ENCODE data around the gene APOF. TPM values are rescaled to one million over a fixed set of nuclear protein-coding genes. Genes with fewer than 3 reads are reported as not detected.

The APOF gene
- total and polyA plus RNA-seq, 2 of the 13 experiments (the other 11 are each of a cell fraction or from before 2014, with no cell fraction given) = 3.3 to 23.9 TPM

- TF ChIP-seq, protein P1, sequence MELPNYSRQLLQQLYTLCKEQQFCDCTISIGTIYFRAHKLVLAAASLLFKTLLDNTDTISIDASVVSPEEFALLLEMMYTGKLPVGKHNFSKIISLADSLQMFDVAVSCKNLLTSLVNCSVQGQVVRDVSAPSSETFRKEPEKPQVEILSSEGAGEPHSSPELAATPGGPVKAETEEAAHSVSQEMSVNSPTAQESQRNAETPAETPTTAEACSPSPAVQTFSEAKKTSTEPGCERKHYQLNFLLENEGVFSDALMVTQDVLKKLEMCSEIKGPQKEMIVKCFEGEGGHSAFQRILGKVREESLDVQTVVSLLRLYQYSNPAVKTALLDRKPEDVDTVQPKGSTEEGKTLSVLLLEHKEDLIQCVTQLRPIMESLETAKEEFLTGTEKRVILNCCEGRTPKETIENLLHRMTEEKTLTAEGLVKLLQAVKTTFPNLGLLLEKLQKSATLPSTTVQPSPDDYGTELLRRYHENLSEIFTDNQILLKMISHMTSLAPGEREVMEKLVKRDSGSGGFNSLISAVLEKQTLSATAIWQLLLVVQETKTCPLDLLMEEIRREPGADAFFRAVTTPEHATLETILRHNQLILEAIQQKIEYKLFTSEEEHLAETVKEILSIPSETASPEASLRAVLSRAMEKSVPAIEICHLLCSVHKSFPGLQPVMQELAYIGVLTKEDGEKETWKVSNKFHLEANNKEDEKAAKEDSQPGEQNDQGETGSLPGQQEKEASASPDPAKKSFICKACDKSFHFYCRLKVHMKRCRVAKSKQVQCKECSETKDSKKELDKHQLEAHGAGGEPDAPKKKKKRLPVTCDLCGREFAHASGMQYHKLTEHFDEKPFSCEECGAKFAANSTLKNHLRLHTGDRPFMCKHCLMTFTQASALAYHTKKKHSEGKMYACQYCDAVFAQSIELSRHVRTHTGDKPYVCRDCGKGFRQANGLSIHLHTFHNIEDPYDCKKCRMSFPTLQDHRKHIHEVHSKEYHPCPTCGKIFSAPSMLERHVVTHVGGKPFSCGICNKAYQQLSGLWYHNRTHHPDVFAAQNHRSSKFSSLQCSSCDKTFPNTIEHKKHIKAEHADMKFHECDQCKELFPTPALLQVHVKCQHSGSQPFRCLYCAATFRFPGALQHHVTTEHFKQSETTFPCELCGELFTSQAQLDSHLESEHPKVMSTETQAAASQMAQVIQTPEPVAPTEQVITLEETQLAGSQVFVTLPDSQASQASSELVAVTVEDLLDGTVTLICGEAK (IDR thresholded peaks at IDR 0.05) = no peak
- TF ChIP-seq, protein P1 (CRISPR knock-in tag; IDR thresholded peaks at IDR 0.05) = peak; percentile 67; the same call in 1 of the 2 replicates
- TF ChIP-seq FOXP1 (IDR thresholded peaks at IDR 0.05) (no peak), FOXP1 (CRISPR knock-in tag; IDR thresholded peaks at IDR 0.05) (no peak), E2F2 (CRISPR knock-in tag; IDR thresholded peaks at IDR 0.05; ENCODE audit: borderline replicate concordance) (no peak), ZNF280B (CRISPR knock-in tag; IDR thresholded peaks at IDR 0.05; ENCODE audit: borderline replicate concordance) (0 out of 2 replicates have a peak, but pooled peaks have one; percentile 48), HCFC1 (IDR thresholded peaks at IDR 0.05; ENCODE audit: low read depth, low read length) (no peak), ZNF75D (CRISPR knock-in tag; IDR thresholded peaks at IDR 0.05; ENCODE audit: borderline replicate concordance) (0 out of 2 replicates have a peak, but pooled peaks have one; percentile 41), RORA (CRISPR knock-in tag; IDR thresholded peaks at IDR 0.05) (no peak), RFXANK (CRISPR knock-in tag; IDR thresholded peaks at IDR 0.05) (peak; percentile 61; the same call in 1 of the 2 replicates), ZNF124 (CRISPR knock-in tag; IDR thresholded peaks at IDR 0.05) (no peak; the same call in 1 of the 2 replicates)
- TF ChIP-seq, protein P2, sequence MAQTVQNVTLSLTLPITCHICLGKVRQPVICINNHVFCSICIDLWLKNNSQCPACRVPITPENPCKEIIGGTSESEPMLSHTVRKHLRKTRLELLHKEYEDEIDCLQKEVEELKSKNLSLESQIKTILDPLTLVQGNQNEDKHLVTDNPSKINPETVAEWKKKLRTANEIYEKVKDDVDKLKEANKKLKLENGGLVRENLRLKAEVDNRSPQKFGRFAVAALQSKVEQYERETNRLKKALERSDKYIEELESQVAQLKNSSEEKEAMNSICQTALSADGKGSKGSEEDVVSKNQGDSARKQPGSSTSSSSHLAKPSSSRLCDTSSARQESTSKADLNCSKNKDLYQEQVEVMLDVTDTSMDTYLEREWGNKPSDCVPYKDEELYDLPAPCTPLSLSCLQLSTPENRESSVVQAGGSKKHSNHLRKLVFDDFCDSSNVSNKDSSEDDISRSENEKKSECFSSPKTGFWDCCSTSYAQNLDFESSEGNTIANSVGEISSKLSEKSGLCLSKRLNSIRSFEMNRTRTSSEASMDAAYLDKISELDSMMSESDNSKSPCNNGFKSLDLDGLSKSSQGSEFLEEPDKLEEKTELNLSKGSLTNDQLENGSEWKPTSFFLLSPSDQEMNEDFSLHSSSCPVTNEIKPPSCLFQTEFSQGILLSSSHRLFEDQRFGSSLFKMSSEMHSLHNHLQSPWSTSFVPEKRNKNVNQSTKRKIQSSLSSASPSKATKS (CRISPR knock-in tag; IDR thresholded peaks at IDR 0.05) = peak; percentile 47; the same call in 1 of the 2 replicates
- TF ChIP-seq, protein P3, sequence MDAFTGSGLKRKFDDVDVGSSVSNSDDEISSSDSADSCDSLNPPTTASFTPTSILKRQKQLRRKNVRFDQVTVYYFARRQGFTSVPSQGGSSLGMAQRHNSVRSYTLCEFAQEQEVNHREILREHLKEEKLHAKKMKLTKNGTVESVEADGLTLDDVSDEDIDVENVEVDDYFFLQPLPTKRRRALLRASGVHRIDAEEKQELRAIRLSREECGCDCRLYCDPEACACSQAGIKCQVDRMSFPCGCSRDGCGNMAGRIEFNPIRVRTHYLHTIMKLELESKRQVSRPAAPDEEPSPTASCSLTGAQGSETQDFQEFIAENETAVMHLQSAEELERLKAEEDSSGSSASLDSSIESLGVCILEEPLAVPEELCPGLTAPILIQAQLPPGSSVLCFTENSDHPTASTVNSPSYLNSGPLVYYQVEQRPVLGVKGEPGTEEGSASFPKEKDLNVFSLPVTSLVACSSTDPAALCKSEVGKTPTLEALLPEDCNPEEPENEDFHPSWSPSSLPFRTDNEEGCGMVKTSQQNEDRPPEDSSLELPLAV (CRISPR knock-in tag; conservative IDR thresholded peaks at IDR 0.05; ENCODE audit: low read depth) = no peak
Observed at GRCh38 chr12:56333679-56334489, 28.8 kb downstream of the APOF start, which contains the start of gene PAN2 (continued).
